OCI-LY3 (cell line): ENCODE measurements around the gene CNPY4.

ENCODE experiments used
- EZH2phosphoT487 ChIP-seq: fragments of 200-600 bp; shearing (Covaris generic); IDR thresholded peaks from 2 replicates; pipeline ENCODE4 v1.6.1; 2018; ENCODE audit warnings: antibody characterized with exemption, mixed run types, low read depth
- TF ChIP-seq, protein P1 (sequence below): fragments of 200-600, 300-600 bp; sonication (generic); IDR thresholded peaks from 2 replicates; pipeline ENCODE4 v1.5.1; 2014; ENCODE audit warnings: antibody characterized with exemption, low read length, low read depth

DNA sequence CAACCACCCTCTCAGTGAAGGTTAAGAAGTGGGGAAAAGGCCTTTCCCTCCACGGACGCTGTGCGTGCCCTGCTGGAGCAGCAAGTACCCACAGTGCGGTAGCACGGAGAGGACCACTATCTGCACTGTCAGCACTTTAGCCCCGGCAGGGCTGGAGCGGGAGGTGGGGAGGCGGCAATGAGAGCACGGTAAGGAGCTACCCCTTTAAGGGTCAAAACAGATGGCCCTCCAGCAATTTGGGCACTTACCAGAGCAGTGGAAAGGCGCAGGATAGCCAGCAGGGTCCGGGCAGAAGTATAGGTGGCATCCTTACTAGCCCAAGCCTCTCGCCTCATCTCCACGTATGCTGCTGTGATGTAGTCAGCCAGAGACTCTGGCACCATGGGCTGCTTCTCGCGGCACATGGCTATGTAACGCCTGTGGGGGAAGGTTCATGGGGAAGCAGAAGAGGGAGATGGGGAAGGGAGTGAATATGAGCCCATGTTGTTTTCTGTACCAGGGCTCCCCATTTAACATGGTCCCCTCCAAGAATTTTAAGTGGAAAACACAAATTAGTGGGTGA lies 25.4 kb upstream of the CNPY4 start:
- TF ChIP-seq, protein P1, sequence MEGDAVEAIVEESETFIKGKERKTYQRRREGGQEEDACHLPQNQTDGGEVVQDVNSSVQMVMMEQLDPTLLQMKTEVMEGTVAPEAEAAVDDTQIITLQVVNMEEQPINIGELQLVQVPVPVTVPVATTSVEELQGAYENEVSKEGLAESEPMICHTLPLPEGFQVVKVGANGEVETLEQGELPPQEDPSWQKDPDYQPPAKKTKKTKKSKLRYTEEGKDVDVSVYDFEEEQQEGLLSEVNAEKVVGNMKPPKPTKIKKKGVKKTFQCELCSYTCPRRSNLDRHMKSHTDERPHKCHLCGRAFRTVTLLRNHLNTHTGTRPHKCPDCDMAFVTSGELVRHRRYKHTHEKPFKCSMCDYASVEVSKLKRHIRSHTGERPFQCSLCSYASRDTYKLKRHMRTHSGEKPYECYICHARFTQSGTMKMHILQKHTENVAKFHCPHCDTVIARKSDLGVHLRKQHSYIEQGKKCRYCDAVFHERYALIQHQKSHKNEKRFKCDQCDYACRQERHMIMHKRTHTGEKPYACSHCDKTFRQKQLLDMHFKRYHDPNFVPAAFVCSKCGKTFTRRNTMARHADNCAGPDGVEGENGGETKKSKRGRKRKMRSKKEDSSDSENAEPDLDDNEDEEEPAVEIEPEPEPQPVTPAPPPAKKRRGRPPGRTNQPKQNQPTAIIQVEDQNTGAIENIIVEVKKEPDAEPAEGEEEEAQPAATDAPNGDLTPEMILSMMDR = no peak
- TF ChIP-seq EZH2phosphoT487 = no peak
